Gastroesophageal sphincter (tissue), 3 donors: ENCODE measurements around the gene STAM.

ENCODE experiments used
- EP300 ChIP-seq: sonication (generic); formaldehyde crosslinking; IDR thresholded peaks from one replicate; pipeline ENCODE4 v1.6.1; 2017; ENCODE audit warnings: antibody characterized with exemption, mild to moderate bottlenecking
- POLR2A ChIP-seq, 2 donors: fragments of 450-650 bp; IDR thresholded peaks; one replicate each; pipeline ENCODE4 v1.6.1; 2017; ENCODE audit warnings: antibody characterized with exemption in 2 of 2, mild to moderate bottlenecking in 2 of 2, moderate library complexity in 1 of 2
- POLR2AphosphoS5 ChIP-seq: sonication (generic); formaldehyde crosslinking; IDR thresholded peaks from one replicate; pipeline ENCODE4 v1.6.1; 2017; ENCODE audit warnings: antibody characterized with exemption
- TF ChIP-seq, protein P1 (sequence below), 4 experiments: fragments of 200-600 bp in 2 of 4; fragments of 450-650 bp in 2 of 4; sonication (generic) in 1 of 4; IDR thresholded peaks; one replicate each; pipeline ENCODE4 v1.5.1; 2017 to 2019; ENCODE audit warnings: antibody characterized with exemption in 4 of 4, mild to moderate bottlenecking in 2 of 4, moderate library complexity in 2 of 4

DNA sequence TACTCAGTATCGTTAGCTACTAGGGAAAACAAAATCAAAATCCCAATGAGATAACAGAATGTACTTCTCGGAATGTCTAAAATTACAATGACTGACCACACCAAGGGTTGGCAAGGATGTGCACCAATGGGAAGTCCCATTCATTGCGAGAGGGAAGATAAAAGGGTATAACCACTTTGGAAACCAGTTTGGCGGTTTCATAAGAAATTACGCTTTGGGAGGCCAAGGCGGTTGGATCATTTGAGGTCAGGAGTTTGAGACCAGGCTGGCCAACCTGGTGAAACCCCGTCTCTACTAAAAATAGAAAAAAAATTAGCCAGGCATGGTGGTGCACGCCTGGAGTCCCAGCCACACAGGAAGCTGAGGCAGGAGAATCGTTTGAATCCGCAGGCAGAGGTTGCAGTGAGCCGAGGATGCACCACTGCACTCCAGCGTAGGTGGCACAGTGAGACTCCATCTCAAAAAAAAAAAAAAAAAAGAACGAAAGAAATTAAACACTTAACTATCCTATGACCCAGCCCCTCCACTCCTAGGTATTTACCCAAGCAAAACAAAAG is 34.4 kb upstream of the STAM start:
- TF ChIP-seq, protein P1, sequence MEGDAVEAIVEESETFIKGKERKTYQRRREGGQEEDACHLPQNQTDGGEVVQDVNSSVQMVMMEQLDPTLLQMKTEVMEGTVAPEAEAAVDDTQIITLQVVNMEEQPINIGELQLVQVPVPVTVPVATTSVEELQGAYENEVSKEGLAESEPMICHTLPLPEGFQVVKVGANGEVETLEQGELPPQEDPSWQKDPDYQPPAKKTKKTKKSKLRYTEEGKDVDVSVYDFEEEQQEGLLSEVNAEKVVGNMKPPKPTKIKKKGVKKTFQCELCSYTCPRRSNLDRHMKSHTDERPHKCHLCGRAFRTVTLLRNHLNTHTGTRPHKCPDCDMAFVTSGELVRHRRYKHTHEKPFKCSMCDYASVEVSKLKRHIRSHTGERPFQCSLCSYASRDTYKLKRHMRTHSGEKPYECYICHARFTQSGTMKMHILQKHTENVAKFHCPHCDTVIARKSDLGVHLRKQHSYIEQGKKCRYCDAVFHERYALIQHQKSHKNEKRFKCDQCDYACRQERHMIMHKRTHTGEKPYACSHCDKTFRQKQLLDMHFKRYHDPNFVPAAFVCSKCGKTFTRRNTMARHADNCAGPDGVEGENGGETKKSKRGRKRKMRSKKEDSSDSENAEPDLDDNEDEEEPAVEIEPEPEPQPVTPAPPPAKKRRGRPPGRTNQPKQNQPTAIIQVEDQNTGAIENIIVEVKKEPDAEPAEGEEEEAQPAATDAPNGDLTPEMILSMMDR (IDR thresholded peaks at IDR 0.05) = no peak
- TF ChIP-seq POLR2A (IDR thresholded peaks at IDR 0.05) = no peak
- TF ChIP-seq POLR2AphosphoS5 = no peak
- TF ChIP-seq EP300 = no peak
